ENCODE measurements around the gene KSR1. TPM values are rescaled to one million over a fixed set of nuclear protein-coding genes. Genes with fewer than 3 reads are reported as not detected.
"Not testable (repeated sequence)": the region's sequence is repeated elsewhere in the genome, so short reads cannot be mapped to it uniquely, and the experiment has no call there.

The KSR1 gene
- polyA plus RNA-seq, 1 experiment = 28.2 TPM

- H3K9me3 ChIP-seq (ENCODE audit: control insufficient read depth, insufficient read depth, low read length) = no peaks in the 10 kb centered on the region
- H3K4me3 ChIP-seq (ENCODE audit: low read depth, low read length) = no peak overlapping the region
- peak; percentile 6 for DNase-seq (ENCODE audit: low read depth, low spot score)
- ChIA-PET POLR2A (no interaction called here), CTCF (interaction anchor here (0.6 to 8.7 kb wide), 32 partner anchors 8 to 492 kb away, joined by 3 to 109 read pairs (median 3); no protein-coding TSS in a partner anchor)
- no peaks in the 10 kb centered on the region for H3K27me3 ChIP-seq (ENCODE audit: control insufficient read depth, insufficient read depth, low read length)
- TF ChIP-seq, protein P1, sequence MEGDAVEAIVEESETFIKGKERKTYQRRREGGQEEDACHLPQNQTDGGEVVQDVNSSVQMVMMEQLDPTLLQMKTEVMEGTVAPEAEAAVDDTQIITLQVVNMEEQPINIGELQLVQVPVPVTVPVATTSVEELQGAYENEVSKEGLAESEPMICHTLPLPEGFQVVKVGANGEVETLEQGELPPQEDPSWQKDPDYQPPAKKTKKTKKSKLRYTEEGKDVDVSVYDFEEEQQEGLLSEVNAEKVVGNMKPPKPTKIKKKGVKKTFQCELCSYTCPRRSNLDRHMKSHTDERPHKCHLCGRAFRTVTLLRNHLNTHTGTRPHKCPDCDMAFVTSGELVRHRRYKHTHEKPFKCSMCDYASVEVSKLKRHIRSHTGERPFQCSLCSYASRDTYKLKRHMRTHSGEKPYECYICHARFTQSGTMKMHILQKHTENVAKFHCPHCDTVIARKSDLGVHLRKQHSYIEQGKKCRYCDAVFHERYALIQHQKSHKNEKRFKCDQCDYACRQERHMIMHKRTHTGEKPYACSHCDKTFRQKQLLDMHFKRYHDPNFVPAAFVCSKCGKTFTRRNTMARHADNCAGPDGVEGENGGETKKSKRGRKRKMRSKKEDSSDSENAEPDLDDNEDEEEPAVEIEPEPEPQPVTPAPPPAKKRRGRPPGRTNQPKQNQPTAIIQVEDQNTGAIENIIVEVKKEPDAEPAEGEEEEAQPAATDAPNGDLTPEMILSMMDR (IDR thresholded peaks at IDR 0.05; ENCODE audit: low read depth, low read length) = peak; percentile 76
- H3K27ac ChIP-seq (ENCODE audit: low read depth, low read length) = no peak overlapping the region
Measured at GRCh38 chr17:27654654-27655524, 198.6 kb downstream of the KSR1 start.

DNA sequence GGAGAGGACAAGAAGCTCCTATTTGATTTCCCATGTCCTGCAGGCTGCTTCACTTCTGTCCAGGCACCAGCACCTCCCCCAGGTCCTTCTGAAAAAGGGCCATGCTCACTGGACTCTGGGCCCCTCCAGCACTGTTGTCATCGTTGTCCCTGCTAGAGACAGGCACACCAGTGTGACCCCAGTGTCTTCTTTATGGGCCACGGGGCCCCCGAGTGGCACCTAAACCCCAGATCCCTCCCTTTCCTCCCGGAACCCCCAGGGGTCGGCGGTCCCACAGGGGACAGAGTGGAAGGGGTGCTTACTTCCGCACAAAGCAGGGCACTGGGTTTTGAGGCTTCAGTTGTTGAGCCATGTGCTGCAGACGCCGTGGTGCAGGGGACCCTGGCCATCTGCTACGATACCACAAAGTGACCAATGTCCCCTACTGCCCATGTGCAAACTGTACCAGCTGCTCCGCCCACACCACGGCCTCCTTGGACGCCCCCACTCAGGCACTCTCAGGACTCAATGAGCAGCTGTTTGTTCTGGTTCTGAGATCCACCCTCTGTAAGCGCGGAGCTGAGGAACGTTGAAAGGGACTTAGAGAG, 199.4 kb downstream of the KSR1 start:
- CTCF ChIA-PET = interaction anchor here (1.1 to 8.7 kb wide), 13 partner anchors 10 to 344 kb away, joined by 3 to 109 read pairs (median 4); no protein-coding TSS in a partner anchor
- H3K4me3 ChIP-seq (ENCODE audit: low read depth, low read length); POLR2A ChIA-PET; H3K27ac ChIP-seq (ENCODE audit: low read depth, low read length); H3K9me3 ChIP-seq (ENCODE audit: control insufficient read depth, insufficient read depth, low read length); DNase-seq (ENCODE audit: low read depth, low spot score); H3K27me3 ChIP-seq (ENCODE audit: control insufficient read depth, insufficient read depth, low read length): not testable (repeated sequence)

DNA sequence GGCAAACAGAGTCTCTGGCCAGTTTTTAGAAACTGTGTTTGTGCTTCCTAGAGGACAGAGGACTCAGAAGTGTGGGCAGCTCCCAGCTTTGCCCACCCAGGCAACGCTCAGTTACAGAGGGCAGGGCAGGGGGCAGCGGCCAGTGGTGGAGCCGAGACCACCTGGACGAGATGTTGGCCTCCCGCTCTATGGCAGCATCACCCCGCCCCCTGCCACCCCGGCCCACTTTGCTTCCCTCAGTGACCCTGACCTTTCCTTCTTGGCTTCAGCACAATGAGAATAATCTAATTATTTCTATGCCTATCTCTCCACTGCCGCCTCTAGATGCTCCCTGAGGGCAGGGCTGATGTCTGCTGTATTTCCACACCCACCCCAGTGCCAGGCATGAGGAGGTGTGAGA, 200.4 kb downstream of the KSR1 start:
- POLR2A ChIA-PET; H3K27me3 ChIP-seq (ENCODE audit: control insufficient read depth, insufficient read depth, low read length); H3K27ac ChIP-seq (ENCODE audit: low read depth, low read length); H3K4me3 ChIP-seq (ENCODE audit: low read depth, low read length); H3K9me3 ChIP-seq (ENCODE audit: control insufficient read depth, insufficient read depth, low read length); DNase-seq (ENCODE audit: low read depth, low spot score): not testable (repeated sequence)
- CTCF ChIA-PET = interaction anchor here (0.6 to 8.7 kb wide), 2 partner anchors 100 to 463 kb away, joined by 3 to 109 read pairs; no protein-coding TSS in a partner anchor

DNA sequence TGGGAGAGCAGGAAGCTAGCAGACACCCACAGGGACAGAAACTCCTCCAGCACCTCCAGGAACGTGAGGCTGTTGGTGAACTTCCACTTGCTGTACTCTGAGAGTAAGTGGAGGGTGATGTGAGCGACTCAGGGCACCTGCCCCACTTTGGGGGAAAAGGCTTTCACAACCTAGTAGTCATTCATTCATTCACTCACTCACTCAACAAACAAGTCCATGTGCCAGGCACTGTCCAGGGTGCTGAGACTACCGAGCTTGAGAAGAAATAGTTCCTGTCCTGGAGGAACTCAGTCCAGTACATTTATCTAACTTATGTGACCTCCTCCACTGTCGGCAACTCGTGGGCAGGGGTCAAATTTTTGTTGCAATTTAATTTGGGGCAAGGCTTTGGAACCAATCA, 201.4 kb downstream of the KSR1 start:
- POLR2A ChIA-PET = no interaction called here
- Histone ChIP-seq H3K4me3 (ENCODE audit: low read depth, low read length) (no peak overlapping the region), H3K27me3 (ENCODE audit: control insufficient read depth, insufficient read depth, low read length) (no peaks in the 10 kb centered on the region), H3K9me3 (ENCODE audit: control insufficient read depth, insufficient read depth, low read length) (no peaks in the 10 kb centered on the region), H3K27ac (ENCODE audit: low read depth, low read length) (no peak overlapping the region)
- CTCF ChIA-PET = interaction anchor here (0.9 to 8.7 kb wide), 2 partner anchors 99 to 222 kb away, joined by 3 to 109 read pairs; no protein-coding TSS in a partner anchor
- DNase-seq (ENCODE audit: low read depth, low spot score) = no peak
- TF ChIP-seq, protein P1 (IDR thresholded peaks at IDR 0.05; ENCODE audit: low read depth, low read length) = no peak

DNA sequence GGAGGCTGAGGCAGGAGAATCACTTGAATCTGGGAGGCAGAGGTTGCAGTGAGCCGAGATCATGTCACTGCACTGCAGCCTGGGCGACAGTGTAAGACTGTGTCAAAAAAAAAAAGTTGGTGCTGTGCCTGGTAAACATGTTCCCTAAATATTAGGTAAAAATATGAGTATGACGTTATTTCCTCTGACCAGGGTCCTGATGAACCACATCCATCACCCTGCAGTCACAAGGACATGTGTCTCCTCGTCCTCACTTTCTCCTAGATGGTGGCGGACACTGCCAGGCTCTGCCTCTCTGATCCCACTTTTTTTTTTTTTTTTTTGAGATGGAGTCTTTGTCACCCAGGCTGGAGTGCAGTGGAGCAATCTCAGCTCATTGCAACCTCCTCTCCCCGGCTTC, 203.4 kb downstream of the KSR1 start:
- H3K4me3 ChIP-seq (ENCODE audit: low read depth, low read length) = no peak overlapping the region
- H3K9me3 ChIP-seq (ENCODE audit: control insufficient read depth, insufficient read depth, low read length) = no peaks in the 10 kb centered on the region
- no peak for DNase-seq (ENCODE audit: low read depth, low spot score)
- no peak overlapping the region for H3K27ac ChIP-seq (ENCODE audit: low read depth, low read length)
- no peaks in the 10 kb centered on the region for H3K27me3 ChIP-seq (ENCODE audit: control insufficient read depth, insufficient read depth, low read length)
- POLR2A ChIA-PET = no interaction called here
- CTCF ChIA-PET = no interaction called here
- TF ChIP-seq, protein P1 (IDR thresholded peaks at IDR 0.05; ENCODE audit: low read depth, low read length) = no peak

- CTCF ChIA-PET = no interaction called here
- no peak overlapping the region for H3K27ac ChIP-seq (ENCODE audit: low read depth, low read length)
- DNase-seq (ENCODE audit: low read depth, low spot score) = no peak
- no peak overlapping the region for H3K4me3 ChIP-seq (ENCODE audit: low read depth, low read length)
- no peaks in the 10 kb centered on the region for H3K9me3 ChIP-seq (ENCODE audit: control insufficient read depth, insufficient read depth, low read length)
- TF ChIP-seq, protein P1 (IDR thresholded peaks at IDR 0.05; ENCODE audit: low read depth, low read length) = no peak
- POLR2A ChIA-PET = no interaction called here
- H3K27me3 ChIP-seq (ENCODE audit: control insufficient read depth, insufficient read depth, low read length) = no peaks in the 10 kb centered on the region
Measured at GRCh38 chr17:27660436-27660835, 204.2 kb downstream of the KSR1 start.

Data from AG04450 (cell line).